Measurements from ENCODE around the gene EFTUD2. TPM values are rescaled to one million over a fixed set of nuclear protein-coding genes. Genes with fewer than 3 reads are reported as not detected.
"Not testable (repeated sequence)": the region's sequence is repeated elsewhere in the genome, so short reads cannot be mapped to it uniquely, and the experiment has no call there.

EFTUD2 gene
- total RNA-seq, 2 donors from 2014 or later: 56.0 to 88.0 TPM

GRCh38 chr17:44826123-44826790, 73.0 kb downstream of the EFTUD2 start:
- intact Hi-C loops (cut with DNase I): loop anchor here (5.0 kb wide), 2 partner anchors 39 to 41 kb away; no protein-coding TSS in a partner anchor
- Histone ChIP-seq H3K4me3 (no peak overlapping the region), H3K27me3 (replicated peaks; ENCODE audit: insufficient read depth) (peaks cover 12% of the 10 kb centered on the region), H3K36me3 (no peaks in the 10 kb centered on the region), H3K9me3 (no peaks in the 10 kb centered on the region), H3K4me1 (replicated peaks) (no peaks in the 10 kb centered on the region), H3K27ac (peak overlapping the region in 1 of 2 donors; percentile 38)
- TF ChIP-seq POLR2A (IDR thresholded peaks at IDR 0.05): no peak
- WGBS: 77% methylated on average over 15 of the region's 15 CpGs
- DNase-seq (ENCODE audit: low spot score): no peak

DNA sequence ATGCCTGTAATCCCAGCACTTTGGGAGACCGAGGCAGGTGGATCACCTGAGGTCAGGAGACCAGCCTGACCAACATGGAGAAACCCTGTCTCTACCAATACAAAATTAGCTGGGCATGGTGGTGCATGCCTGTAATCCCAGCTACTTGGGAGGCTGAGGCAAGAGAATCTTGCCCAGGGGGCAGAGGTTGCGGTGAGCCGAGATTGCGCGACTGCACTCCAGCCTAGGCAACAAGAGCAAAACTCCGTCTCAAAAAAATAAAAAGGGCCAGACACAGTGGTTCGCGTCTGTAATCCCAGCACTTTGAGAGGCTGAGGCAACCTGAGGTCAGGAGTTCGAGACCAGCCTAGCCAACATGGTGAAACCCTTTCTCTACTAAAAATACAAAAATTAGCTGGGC, 74.0 kb downstream of the EFTUD2 start:
- intact Hi-C loops (cut with DNase I): loop anchor here (5.0 kb wide), 2 partner anchors 38 to 42 kb away; no protein-coding TSS in a partner anchor
- not testable (repeated sequence) for H3K9me3 ChIP-seq; H3K4me3 ChIP-seq; H3K36me3 ChIP-seq; H3K27ac ChIP-seq; DNase-seq (ENCODE audit: low spot score); H3K4me1 ChIP-seq (replicated peaks)
- peaks cover 12% of the 10 kb centered on the region for H3K27me3 ChIP-seq (replicated peaks; ENCODE audit: insufficient read depth)
- WGBS: 96% methylated on average over 9 of the region's 9 CpGs

GRCh38 chr17:44820631-44821212, 78.5 kb downstream of the EFTUD2 start:
- 33% methylated on average over 7 of the region's 7 CpGs for WGBS
- no peak for DNase-seq (ENCODE audit: low spot score)
- Histone ChIP-seq H3K4me1 (replicated peaks) (no peaks in the 10 kb centered on the region), H3K27me3 (replicated peaks; ENCODE audit: insufficient read depth) (no peaks in the 10 kb centered on the region), H3K27ac (no peak overlapping the region), H3K9me3 (no peaks in the 10 kb centered on the region), H3K36me3 (no peaks in the 10 kb centered on the region), H3K4me3 (no peak overlapping the region)
- intact Hi-C loops (cut with DNase I): no loop called here
- TF ChIP-seq POLR2AphosphoS5 (IDR thresholded peaks at IDR 0.05) (no peak), POLR2A (IDR thresholded peaks at IDR 0.05) (no peak), CTCF (IDR thresholded peaks at IDR 0.05) (no peak)

DNA sequence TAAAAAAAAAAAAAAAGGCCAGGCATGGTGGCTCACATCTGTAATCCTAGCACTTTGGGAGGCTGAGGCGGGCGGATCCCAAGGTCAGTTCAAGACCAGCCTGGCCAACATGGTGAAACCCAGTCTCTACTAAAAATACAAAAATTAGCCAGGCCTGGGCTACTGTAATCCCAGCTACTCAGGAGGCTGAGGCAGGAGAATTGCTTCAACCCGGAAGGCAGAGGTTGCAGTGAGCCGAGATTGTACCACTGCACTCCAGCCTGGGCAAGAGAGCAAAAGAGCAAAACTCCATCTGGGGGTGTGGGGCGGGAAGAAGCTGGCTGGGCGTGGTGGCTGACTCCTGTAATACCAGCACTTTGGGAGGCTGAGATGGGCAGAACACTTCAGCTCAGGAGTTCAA, 80.7 kb downstream of the EFTUD2 start:
- H3K4me1 ChIP-seq (replicated peaks); H3K27me3 ChIP-seq (replicated peaks; ENCODE audit: insufficient read depth); H3K27ac ChIP-seq; H3K9me3 ChIP-seq; DNase-seq (ENCODE audit: low spot score); H3K36me3 ChIP-seq; H3K4me3 ChIP-seq; intact Hi-C loops (cut with DNase I): not testable (repeated sequence)
- WGBS: 93% methylated on average over 6 of the region's 6 CpGs

- Histone ChIP-seq H3K4me1 (replicated peaks) (no peaks in the 10 kb centered on the region), H3K36me3 (no peaks in the 10 kb centered on the region), H3K27me3 (replicated peaks; ENCODE audit: insufficient read depth) (no peaks in the 10 kb centered on the region), H3K27ac (no peak overlapping the region), H3K9me3 (no peaks in the 10 kb centered on the region), H3K4me3 (no peak overlapping the region)
- DNase-seq (ENCODE audit: low spot score): no peak
- TF ChIP-seq CTCF (IDR thresholded peaks at IDR 0.05) (no peak), POLR2AphosphoS5 (IDR thresholded peaks at IDR 0.05) (no peak), POLR2A (IDR thresholded peaks at IDR 0.05) (no peak)
- intact Hi-C loops (cut with DNase I): no loop called here
- 69% methylated on average over 4 of the region's 4 CpGs for WGBS
These were observed 87.0 kb downstream of the EFTUD2 start for GRCh38 chr17:44812263-44812662.

GRCh38 chr17:44808656-44809388, 90.4 kb downstream of the EFTUD2 start:
- WGBS: 91% methylated on average over 9 of the region's 9 CpGs
- H3K27ac ChIP-seq; H3K27me3 ChIP-seq (replicated peaks; ENCODE audit: insufficient read depth); DNase-seq (ENCODE audit: low spot score); H3K9me3 ChIP-seq; H3K36me3 ChIP-seq; intact Hi-C loops (cut with DNase I); H3K4me1 ChIP-seq (replicated peaks); H3K4me3 ChIP-seq: not testable (repeated sequence)
